ENCODE results near the gene PNLIPRP2. TPM values are rescaled to one million over a fixed set of nuclear protein-coding genes. Genes with fewer than 3 reads are reported as not detected.

PNLIPRP2 gene
- polyA plus RNA-seq, 3 donors: not detected

DNA sequence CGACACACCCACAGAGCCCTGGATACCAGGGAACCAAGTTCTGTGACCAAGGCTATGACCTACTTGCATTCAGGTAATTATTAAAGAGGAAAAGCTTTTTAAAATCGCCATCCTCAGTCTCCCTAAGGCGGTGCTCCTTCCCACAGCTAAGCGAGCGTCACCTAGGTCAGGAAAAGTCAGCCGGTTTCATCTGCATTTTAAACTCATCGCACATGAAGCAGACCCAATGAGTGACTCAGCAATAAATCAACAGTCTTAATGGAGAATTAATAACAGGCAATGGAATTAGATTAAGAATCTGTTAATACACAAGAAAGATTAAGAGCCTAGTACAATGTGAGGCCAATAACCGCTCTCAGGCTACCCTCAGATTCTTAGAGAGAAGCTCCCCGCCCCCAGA is 62.4 kb downstream of the PNLIPRP2 start:
- DNase-seq: no peak

DNA sequence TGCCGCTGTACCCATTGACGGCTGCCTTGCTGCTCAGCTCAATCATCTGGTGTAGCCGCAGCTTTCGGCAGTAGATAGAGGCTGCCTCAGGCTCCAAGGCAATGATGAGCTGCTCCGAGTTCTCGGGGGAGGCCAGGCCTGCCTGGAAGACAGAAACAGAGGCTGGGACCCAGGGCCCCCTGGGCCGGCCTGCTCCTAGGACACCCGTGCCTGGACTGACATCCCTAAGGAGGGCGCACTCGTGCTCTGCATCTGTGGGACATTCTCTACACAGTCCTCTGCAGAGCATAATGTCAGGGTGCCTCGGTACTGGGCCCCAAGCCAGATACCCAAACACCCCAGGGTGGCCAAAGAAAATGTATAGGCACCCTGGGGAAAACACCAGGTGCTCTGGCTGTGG is 63.1 kb downstream of the PNLIPRP2 start:
- DNase-seq: no peak

DNA sequence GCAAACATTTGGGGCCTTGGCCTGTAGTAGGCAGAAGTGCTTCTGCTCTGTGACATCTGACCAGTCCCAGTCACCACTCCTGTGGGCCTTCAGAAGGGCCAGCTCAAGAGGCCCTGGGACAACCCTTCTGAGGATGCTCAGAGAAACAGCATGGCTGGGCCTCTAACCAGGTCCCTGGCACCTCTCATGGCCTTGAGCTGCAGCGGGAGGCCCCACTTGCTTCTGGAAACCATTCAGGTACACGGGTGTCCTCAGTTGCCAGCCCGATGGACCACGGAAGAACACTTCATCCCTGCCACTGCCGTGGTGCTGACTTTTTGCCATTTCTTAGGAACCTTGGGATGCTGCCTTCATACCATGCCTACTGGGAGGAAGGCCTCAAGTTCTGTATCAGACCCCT is 64.0 kb downstream of the PNLIPRP2 start:
- no peak for DNase-seq

DNA sequence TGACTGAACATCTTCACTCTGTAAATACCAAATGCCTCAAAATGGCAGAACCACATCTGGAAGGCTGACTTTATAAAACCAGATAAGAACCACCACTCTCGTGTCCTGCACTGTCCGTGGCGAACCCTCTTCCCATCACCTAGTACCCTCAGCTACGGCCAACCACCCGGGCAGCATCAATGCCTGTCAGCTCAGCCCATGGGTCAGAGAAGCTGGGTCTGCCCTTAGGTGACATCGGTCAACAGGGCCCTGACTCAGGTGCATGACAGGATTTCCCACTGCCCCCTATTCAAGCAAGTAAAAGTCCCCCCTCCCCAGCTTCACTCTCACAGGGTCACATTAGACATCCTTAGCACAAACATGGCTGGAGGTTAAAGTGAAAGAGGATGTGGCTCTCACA is 65.1 kb downstream of the PNLIPRP2 start:
- no peak for DNase-seq

DNA sequence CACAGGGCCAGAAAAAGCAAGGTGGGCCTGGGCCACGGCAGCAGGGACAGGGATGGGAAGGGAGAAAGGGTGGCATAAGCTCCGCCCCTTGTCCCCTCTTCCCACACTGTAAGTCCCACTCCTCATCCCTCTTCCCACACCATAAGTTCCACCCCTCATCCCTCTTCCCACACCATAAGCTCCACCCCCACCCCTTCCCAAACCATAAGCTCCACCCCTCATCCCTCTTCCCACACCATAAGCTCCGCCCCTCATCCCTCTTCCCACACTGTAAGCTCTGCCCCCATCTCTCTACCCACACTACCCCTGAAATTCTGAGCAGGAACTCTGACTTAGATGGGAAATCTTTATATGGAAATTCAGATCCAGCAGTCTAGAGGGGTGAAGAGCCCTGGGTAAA is 65.9 kb downstream of the PNLIPRP2 start:
- DNase-seq: no peak

DNA sequence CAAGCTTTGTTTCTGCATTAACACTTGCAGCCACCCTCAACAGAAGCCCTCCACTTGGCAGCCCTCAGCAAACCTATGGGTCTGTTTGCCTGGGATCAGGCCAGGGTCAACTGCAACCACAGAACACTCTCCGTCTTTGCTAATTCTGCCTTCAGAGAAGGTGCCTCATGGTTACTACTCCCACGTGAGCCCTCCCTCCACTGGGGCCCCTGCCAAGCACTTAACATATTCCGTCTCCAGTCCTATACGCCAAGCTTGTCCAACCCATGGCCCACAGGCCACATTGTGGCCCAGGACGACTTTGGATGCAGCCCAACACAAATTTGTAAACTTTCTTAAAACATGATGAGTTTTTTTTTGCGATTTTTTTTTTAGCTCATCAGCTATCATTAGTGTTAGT is 66.9 kb downstream of the PNLIPRP2 start:
- DNase-seq: no peak

DNA sequence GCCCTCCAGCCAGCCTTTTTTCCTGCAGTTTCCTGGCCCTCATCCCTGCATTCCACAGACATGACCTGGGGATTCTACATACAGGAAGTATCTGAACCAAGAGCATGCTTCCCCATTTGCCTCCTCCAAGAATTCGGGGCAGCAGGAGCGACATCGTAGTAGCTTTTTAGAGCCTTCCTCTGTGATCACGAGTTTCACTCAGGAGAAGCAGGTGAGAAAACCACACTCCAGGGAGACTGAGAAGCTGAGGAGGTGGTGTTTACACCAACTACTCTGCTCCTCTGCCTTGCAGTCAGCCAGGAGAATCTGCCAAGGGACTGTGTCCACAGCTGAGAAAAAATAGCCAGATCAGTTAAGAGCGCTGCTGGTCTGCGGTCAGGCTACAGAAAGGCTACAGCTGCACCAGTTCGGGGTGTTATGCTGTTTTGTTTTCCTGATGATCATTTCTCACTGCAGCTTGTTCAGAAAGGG is 67.5 kb downstream of the PNLIPRP2 start:
- no peak for DNase-seq

DNA sequence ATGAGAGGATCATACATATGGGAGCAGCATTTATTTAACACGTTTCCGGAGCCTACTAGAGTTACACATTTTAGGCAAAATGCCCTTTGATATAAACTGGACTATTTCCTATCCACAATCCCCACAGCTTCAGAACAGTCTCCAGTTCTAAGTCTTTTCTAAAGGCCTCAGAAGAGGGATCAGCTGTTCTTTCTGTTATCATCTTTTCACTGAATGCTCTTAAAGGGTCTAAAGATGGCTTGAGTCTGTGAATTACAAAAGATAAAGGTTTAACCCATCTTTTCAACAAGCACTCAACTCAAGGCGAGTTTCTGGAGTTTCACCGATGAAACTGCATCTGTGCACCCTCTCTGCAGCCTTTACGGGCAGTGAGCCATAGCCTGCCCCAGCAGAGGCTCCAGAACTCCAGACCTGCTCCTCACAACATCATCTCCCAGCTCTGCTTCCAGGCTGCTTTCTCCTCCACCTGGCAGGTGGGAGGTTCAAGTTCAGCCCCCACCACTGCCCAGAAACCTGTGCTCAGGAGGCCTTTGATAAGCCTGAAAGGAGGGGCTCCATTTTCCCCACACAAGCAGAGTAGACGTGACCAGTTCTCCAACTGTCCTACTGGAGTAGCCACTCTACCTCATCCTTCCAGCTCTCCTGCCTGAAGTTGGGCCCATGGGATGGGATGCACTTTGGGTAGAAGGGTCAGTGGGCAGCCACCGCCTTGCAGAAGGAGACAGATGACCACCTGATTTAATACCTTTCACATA is 68.2 kb downstream of the PNLIPRP2 start:
- no peak for DNase-seq

DNA sequence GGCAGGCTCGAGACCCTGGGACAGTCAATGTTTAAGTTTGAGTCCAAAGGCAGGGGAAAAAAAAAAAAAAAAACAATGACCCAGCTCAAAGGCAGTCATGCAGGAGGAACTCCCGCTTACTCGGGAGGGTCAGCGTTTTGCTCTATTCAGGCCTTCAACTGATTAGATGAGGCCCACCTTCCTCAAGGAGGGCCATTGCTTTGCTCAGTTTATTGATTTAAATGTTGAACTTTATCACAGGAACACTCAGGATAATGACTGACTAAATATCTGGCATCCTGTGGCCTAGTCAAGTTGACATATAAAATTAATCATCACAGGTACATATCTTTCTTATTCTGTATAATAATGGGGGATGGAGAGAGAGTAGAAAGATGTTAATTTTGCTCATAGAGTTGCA is 69.0 kb downstream of the PNLIPRP2 start:
- no peak for DNase-seq

DNA sequence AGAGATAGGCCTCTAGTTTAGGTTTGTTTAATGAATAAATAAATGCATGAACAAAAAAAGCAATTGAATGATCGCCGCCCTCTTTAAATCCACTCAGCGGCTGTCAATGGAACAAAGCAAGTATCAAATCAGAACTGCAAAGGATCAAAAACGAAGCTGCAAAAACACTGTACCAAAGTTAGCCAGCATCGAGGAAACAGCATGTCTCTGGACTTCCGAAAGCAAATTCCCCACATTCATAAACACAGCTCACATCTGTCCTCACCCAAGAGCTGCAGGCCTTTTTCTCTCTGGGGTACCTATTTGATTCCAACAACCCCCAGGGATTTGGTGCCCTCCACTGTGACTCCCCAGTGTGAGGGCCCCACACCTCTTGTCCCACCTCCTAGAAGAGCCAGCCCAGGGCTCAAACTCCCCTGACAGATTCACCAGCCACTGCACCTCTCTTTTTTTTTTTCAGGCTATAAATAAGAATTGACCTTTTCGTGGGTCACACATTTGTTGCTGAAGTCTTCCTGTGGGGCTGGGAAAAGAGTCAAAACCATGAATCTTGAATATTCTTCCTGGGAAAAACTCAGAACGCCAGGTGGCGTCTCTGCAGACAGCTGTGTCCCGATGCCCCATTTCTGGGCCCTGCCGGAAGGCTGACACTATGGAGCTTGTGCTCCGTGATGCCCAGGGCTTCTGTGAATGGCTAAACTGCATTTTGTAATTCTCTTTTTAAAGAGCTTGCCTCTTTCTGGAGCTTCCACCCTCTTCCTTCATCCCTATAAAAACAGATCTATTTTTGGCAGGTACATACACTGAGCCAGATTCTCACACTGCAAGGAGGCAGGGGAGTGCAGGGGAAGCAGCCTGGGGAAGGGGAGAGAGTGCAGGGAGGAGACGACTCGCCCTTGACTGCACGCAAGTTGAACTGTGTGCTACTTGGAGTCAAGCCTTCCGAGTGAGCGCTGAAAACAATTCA is 69.9 kb downstream of the PNLIPRP2 start:
- DNase-seq: no peak

DNA sequence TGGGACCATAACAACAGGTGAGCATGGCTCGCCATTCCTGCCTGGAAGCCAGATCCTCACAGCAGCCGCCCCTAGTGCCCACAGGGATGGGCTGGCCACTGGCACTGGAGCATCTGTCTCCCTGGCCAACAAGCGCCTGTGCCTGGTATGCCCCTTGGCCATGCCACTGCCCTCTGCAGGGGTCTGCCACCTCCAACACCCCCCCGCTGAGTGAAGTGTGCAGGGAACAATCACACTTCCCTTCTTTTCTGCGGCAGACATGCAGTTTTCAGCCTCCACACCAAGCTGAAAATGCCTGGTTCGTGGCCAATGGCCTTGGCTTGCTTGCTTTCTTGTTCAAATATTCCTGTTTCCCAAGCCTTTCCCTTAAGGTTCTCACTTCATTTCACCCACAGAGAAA is 70.9 kb downstream of the PNLIPRP2 start:
- DNase-seq: no peak

DNA sequence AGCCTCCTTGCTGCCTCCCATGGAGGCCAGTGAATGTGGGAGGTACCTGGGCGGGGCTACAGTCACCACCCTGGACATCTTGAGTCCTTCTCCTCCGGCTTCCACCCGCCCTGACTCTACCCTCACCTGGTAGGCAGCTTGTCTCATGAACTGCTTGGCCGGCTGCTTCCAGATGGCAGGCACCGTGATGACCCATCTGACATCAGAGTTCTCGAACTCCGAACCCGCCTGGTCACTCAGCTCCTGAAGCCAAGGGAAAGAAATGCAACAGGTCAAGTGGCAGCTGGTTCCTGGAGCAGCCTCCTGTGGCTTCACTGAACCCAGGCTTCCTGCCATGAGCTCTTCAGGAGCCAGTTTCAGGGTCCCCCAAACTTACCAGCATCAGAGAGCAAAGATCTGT is 71.5 kb downstream of the PNLIPRP2 start:
- no peak for DNase-seq

DNA sequence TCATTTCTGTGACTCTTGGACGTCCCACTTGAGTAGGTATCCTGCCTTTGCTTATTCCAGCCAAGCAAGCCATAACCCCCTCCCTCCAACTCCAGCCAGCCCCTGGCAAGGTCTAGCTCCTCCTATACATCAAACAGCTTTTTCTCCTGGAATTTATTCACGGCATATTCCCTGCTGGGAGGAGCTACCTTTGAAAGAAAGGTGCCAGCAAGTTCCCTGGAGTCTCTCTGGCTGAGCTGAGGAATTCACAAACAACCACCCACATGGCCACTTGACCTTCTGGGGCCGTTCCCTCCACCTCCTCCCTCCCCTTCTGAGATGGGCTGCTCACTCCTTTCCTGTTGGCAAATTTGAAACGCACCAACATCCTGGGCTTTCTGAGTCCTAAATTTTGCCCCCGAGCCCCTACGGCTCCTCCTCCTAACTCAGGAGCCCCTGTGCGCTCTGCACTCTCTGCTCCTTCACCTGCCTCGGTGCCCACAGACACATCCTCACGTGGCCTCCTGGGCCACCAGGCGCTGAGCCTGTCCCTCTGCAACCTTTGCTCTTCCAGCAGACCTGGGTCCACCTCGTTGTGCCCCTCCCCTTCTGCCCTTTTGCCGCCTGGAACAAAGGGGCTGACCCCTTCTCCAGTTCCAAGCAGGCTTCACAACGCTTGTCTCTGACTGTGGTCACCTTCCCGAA is 73.6 kb downstream of the PNLIPRP2 start:
- DNase-seq: no peak

Other genes starting within 250 kb of the PNLIPRP2 start
- not detected for gene PNLIPRP3, start 193.1 kb upstream of the PNLIPRP2 start, polyA plus RNA-seq (ENCODE audit: insufficient read length in 3 of 3)
- not detected for gene PNLIP, start 75.0 kb upstream of the PNLIPRP2 start, polyA plus RNA-seq (ENCODE audit: insufficient read length in 3 of 3)
- under 1 TPM in 2 of 3 donors, not detected in 1; 0.24 to 0.42 TPM for gene PNLIPRP1, start 30.0 kb upstream of the PNLIPRP2 start, polyA plus RNA-seq (ENCODE audit: insufficient read length in 3 of 3)
- gene HSPA12A, start 121.6 kb downstream of the PNLIPRP2 start, polyA plus RNA-seq (ENCODE audit: insufficient read length in 3 of 3): 10 to 100 TPM; 32.7 to 56.5 (median 48.7) TPM
- 1 to 10 TPM; 3.1 to 4.8 (median 3.6) TPM for gene ENO4, start 228.5 kb downstream of the PNLIPRP2 start, polyA plus RNA-seq (ENCODE audit: insufficient read length in 3 of 3)

Data from renal pelvis (tissue), 4 donors.